Epidermal melanocyte (primary cell): Measurements from ENCODE around the gene ENO1.

Experiments
- DNase-seq: peaks from one replicate; pipeline ENCODE4 v3.0.0; 2011; ENCODE audit warnings: low spot score; ENCODE audit not compliant: insufficient read length

Gene ENO1

GRCh38 chr1:8871539-8871935 is 6.9 kb downstream of the ENO1 start:
- DNase-seq, result no peak

- DNase-seq, result no peak
Measured at GRCh38 chr1:8870616-8871538, 7.6 kb downstream of the ENO1 start.

- no peak for DNase-seq
Measured at GRCh38 chr1:8870103-8870502, 8.4 kb downstream of the ENO1 start.

- no peak for DNase-seq
Measured at GRCh38 chr1:8867878-8868567, 10.5 kb downstream of the ENO1 start.

- DNase-seq, result no peak
Measured at GRCh38 chr1:8866792-8867415, 11.6 kb downstream of the ENO1 start.

- DNase-seq, result no peak
Measured at GRCh38 chr1:8866173-8866791, 12.2 kb downstream of the ENO1 start.

GRCh38 chr1:8864713-8865344 is 13.7 kb downstream of the ENO1 start:
- no peak for DNase-seq

GRCh38 chr1:8863794-8864233 is 14.7 kb downstream of the ENO1 start:
- DNase-seq, result no peak

GRCh38 chr1:8863138-8863537 is 15.3 kb downstream of the ENO1 start:
- no peak for DNase-seq

- no peak for DNase-seq
Measured at GRCh38 chr1:8862528-8862927, 16.0 kb downstream of the ENO1 start.

GRCh38 chr1:8860738-8861516 is 17.6 kb downstream of the ENO1 start:
- DNase-seq, result no peak

- DNase-seq, result peak; percentile 45
Measured at GRCh38 chr1:8858888-8859706, 19.4 kb downstream of the ENO1 start.

- peak; percentile 44 for DNase-seq
Measured at GRCh38 chr1:8858112-8858668, 20.3 kb downstream of the ENO1 start.

- DNase-seq, result no peak
Measured at GRCh38 chr1:8856689-8857412, 21.6 kb downstream of the ENO1 start.

- no peak for DNase-seq
Measured at GRCh38 chr1:8854240-8854639, 24.2 kb downstream of the ENO1 start.

- no peak for DNase-seq
Measured at GRCh38 chr1:8851060-8851459, 27.4 kb downstream of the ENO1 start.

GRCh38 chr1:8848663-8849386 is 29.7 kb downstream of the ENO1 start:
- DNase-seq, result peak; percentile 87

GRCh38 chr1:8847990-8848389 is 30.5 kb downstream of the ENO1 start:
- DNase-seq, result no peak
